ENCODE measurements around the gene DISP2. TPM values are rescaled to one million over a fixed set of nuclear protein-coding genes. Genes with fewer than 3 reads are reported as not detected.

DISP2 gene
- total RNA-seq, 1 donor = 0.36 TPM

DNA sequence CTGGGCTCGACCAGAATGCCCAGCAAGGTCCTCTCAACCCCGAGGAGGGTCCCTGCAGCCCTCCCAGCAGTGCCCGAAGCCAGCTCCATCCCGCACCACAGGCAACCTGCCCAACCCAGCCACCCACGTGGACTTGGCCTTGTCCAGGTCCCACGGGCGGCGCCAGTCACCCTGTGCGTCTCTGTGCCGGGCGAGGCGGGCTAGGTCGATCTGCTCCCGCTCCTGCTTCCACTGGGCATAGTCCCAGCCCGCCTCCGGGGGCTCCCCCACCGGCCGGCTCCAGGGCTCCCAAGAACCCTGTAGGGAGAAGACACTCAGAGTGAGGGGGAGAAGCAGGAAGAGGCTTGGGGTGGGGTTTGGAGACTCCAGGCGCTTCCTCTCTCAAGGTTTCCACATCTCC is 20.4 kb upstream of the DISP2 start:
- Histone ChIP-seq H3K27ac (ENCODE audit: low read depth, low read length) (peak overlapping the region; percentile 99), H3K79me2 (ENCODE audit: insufficient read depth, low read length) (peaks cover 25% of the 10 kb centered on the region), H3K36me3 (ENCODE audit: insufficient read depth, low read length) (peaks cover 14% of the 10 kb centered on the region)

DNA sequence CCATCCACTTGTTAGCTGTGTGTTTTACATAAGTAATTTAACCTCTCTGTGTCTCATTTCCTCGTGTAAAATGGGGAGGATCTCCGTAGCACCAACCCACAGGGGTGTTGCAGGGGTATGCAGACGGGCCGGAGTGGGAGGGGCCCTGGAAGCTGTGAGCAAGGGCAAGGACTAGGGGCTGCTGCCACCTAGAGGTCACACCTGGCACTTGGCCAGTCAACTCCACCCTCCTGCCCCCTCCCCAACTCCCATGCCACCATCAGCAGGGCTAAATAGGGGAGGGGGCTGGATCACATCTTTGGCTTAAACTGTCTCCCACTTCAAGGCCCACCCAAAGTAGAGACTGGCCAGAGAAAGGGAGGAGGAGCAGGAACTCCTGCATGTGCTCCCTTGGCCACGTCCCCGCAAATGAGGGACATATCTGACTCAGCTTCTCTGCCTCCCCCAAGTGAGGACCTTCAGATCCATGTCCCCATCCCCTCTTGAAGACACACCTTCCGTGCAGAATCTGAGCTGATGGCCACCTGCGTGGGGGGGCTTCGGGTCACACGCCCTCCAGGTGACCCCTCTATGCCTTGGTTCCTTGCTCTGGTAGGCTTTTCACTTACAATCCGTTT is 19.9 kb upstream of the DISP2 start:
- H3K79me2 ChIP-seq (ENCODE audit: insufficient read depth, low read length) = peaks cover 25% of the 10 kb centered on the region
- TF ChIP-seq, protein P1, sequence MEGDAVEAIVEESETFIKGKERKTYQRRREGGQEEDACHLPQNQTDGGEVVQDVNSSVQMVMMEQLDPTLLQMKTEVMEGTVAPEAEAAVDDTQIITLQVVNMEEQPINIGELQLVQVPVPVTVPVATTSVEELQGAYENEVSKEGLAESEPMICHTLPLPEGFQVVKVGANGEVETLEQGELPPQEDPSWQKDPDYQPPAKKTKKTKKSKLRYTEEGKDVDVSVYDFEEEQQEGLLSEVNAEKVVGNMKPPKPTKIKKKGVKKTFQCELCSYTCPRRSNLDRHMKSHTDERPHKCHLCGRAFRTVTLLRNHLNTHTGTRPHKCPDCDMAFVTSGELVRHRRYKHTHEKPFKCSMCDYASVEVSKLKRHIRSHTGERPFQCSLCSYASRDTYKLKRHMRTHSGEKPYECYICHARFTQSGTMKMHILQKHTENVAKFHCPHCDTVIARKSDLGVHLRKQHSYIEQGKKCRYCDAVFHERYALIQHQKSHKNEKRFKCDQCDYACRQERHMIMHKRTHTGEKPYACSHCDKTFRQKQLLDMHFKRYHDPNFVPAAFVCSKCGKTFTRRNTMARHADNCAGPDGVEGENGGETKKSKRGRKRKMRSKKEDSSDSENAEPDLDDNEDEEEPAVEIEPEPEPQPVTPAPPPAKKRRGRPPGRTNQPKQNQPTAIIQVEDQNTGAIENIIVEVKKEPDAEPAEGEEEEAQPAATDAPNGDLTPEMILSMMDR (IDR thresholded peaks at IDR 0.05; ENCODE audit: extremely low read depth, low read depth, low read length) = peak; percentile 66
- H3K4me2 ChIP-seq (ENCODE audit: insufficient read depth, low read length) = peak overlapping the region; percentile 77
- no peaks in the 10 kb centered on the region for H3K9me3 ChIP-seq (ENCODE audit: low read depth, low read length)
- H3K4me3 ChIP-seq (ENCODE audit: insufficient read depth, low read length) = peak overlapping the region; percentile 63
- peaks cover 77% of the 10 kb centered on the region for H3K4me1 ChIP-seq (ENCODE audit: insufficient read depth, low read length)
- DNase-seq (ENCODE audit: insufficient read length, low spot score, missing footprints) = peak; percentile 88
- no peaks in the 10 kb centered on the region for H3K27me3 ChIP-seq (ENCODE audit: insufficient read depth, low read length)
- peaks cover 14% of the 10 kb centered on the region for H3K36me3 ChIP-seq (ENCODE audit: insufficient read depth, low read length)
- peak overlapping the region; percentile 99 for H3K27ac ChIP-seq (ENCODE audit: low read depth, low read length)
- no peak overlapping the region for H2AFZ ChIP-seq (ENCODE audit: low read length)
- H4K20me1 ChIP-seq (ENCODE audit: insufficient read depth, low read length) = no peaks in the 10 kb centered on the region

More for the DNA sequence above, 20.4 kb upstream of the DISP2 start:
- H3K4me2 ChIP-seq (ENCODE audit: insufficient read depth, low read length) = peak overlapping the region; percentile 77
- H3K4me3 ChIP-seq (ENCODE audit: insufficient read depth, low read length) = peak overlapping the region; percentile 63
- H4K20me1 ChIP-seq (ENCODE audit: insufficient read depth, low read length) = no peaks in the 10 kb centered on the region
- TF ChIP-seq, protein P1 (IDR thresholded peaks at IDR 0.05; ENCODE audit: extremely low read depth, low read depth, low read length) = no peak
- no peaks in the 10 kb centered on the region for H3K27me3 ChIP-seq (ENCODE audit: insufficient read depth, low read length)
- H2AFZ ChIP-seq (ENCODE audit: low read length) = no peak overlapping the region
- DNase-seq (ENCODE audit: insufficient read length, low spot score, missing footprints) = no peak
- H3K9me3 ChIP-seq (ENCODE audit: low read depth, low read length) = no peaks in the 10 kb centered on the region
- H3K4me1 ChIP-seq (ENCODE audit: insufficient read depth, low read length) = peaks cover 72% of the 10 kb centered on the region

DNA sequence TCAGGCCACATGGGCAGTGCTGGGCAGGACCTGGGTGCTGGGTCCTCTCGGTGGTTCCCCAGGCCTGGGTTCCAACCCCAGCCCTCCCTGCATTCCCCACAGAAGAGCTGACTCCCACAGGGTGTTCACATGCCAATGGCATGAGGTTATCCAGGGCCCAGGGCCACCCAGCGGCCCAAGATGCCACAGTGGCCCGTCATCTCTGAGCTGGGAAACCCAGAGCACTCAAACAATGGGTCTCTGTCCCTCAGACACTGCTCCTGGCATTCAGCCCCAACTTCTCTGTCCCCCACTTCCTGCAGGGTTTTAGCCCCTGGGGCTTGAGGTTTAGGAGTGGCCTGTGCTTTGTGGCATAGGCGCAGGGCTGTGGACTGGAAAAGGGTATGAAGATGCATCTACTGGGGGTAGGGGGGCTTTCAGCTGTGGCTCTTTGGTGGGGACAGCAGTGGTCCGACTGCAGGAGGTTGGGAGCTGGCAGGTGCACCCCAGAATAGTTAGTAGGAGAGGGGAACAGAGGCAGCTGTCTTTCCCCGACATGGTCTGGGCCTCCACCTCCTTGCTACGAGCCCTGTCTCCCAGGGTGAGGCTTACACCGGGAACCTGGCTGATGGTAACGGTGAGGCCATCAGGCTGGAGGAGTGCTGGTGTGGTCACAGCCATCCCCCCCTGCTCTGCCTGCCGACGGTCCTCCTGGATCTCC is 18.9 kb upstream of the DISP2 start:
- no peak overlapping the region for H2AFZ ChIP-seq (ENCODE audit: low read length)
- no peaks in the 10 kb centered on the region for H3K9me3 ChIP-seq (ENCODE audit: low read depth, low read length)
- H4K20me1 ChIP-seq (ENCODE audit: insufficient read depth, low read length) = no peaks in the 10 kb centered on the region
- DNase-seq (ENCODE audit: insufficient read length, low spot score, missing footprints) = peak; percentile 97
- H3K4me2 ChIP-seq (ENCODE audit: insufficient read depth, low read length) = peak overlapping the region; percentile 77
- no peaks in the 10 kb centered on the region for H3K27me3 ChIP-seq (ENCODE audit: insufficient read depth, low read length)
- peaks cover 78% of the 10 kb centered on the region for H3K4me1 ChIP-seq (ENCODE audit: insufficient read depth, low read length)
- peaks cover 25% of the 10 kb centered on the region for H3K79me2 ChIP-seq (ENCODE audit: insufficient read depth, low read length)
- H3K36me3 ChIP-seq (ENCODE audit: insufficient read depth, low read length) = peaks cover 14% of the 10 kb centered on the region
- peak overlapping the region; percentile 63 for H3K4me3 ChIP-seq (ENCODE audit: insufficient read depth, low read length)
- H3K27ac ChIP-seq (ENCODE audit: low read depth, low read length) = peak overlapping the region; percentile 99
- TF ChIP-seq, protein P1 (IDR thresholded peaks at IDR 0.05; ENCODE audit: extremely low read depth, low read depth, low read length) = no peak

DNA sequence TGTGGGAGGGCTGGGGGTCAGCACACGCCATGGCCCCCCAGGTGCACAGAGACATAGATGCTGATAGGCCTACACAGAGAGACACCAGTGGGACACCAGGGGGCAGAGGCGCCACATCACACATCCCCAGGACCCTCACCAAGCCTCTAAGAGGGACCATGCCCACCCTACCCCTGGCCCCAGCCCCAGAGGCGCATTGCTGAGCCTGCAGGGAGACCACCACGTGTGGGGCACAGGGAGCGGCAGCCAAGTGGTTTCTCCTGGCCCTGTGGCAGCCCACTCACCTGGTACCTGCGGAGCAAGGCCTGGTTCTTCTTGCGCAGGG is 18.4 kb upstream of the DISP2 start:
- TF ChIP-seq, protein P1 (IDR thresholded peaks at IDR 0.05; ENCODE audit: extremely low read depth, low read depth, low read length) = peak; percentile 34
- peaks cover 77% of the 10 kb centered on the region for H3K4me1 ChIP-seq (ENCODE audit: insufficient read depth, low read length)
- peak; percentile 72 for DNase-seq (ENCODE audit: insufficient read length, low spot score, missing footprints)

More for the DNA sequence above, 18.4 kb upstream of the DISP2 start:
- Histone ChIP-seq H4K20me1 (ENCODE audit: insufficient read depth, low read length) (no peaks in the 10 kb centered on the region), H2AFZ (ENCODE audit: low read length) (no peak overlapping the region), H3K4me3 (ENCODE audit: insufficient read depth, low read length) (peak overlapping the region; percentile 63), H3K4me2 (ENCODE audit: insufficient read depth, low read length) (peak overlapping the region; percentile 77), H3K36me3 (ENCODE audit: insufficient read depth, low read length) (peaks cover 14% of the 10 kb centered on the region), H3K9me3 (ENCODE audit: low read depth, low read length) (no peaks in the 10 kb centered on the region), H3K27ac (ENCODE audit: low read depth, low read length) (peak overlapping the region; percentile 99), H3K27me3 (ENCODE audit: insufficient read depth, low read length) (no peaks in the 10 kb centered on the region), H3K79me2 (ENCODE audit: insufficient read depth, low read length) (peaks cover 25% of the 10 kb centered on the region)
